NCI-H524 treated with DMSO at 0.1 percent for 48 hours (cell line): Measurements from ENCODE around the gene HMGCR.

Experiments used
- DNase-seq: peaks from one replicate; lab custom pipeline; 2025; lab: John Stamatoyannopoulos, UW

HMGCR gene

GRCh38 chr5:75340714-75341478 lies 3.9 kb downstream of the HMGCR start:
- no peak for DNase-seq

GRCh38 chr5:75341934-75342333 lies 4.9 kb downstream of the HMGCR start:
- DNase-seq, result no peak

DNA sequence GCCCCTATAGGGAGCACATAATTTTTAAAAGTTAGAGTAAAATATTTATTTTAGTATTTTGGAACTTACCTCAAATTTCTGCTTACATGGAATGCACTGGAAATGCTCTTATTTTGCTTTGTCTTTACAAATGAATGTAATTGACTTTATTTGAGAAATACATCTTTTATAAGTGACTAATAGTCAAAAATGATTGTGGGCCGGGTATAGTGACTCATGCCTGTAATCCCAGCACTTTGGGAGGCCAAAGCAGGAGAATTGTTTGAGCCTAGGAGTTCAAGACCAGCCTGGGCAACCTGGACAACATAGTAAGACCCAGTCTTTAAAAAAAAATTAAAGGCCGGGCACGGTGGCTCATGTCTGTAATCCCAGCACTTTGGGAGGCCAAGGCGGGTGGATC lies 5.8 kb downstream of the HMGCR start:
- no peak for DNase-seq

DNA sequence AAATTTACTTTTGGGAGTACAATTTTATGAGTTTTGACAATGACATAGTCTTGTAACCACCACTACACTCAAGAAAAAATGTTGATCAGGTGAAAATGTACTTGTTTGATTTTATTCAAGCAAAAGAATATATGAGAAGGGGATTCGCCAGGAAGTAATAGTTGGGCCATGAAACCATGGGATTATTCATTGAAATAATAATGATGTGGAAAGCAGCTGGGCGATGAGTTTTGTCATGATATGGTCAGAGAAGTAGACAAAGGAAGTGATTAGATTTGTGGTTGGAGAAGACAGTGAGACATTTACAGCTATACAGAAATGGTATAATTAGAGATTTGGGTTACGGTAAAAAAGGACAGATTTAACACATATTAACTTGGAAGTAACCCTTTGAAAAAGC lies 11.2 kb downstream of the HMGCR start:
- no peak for DNase-seq

DNA sequence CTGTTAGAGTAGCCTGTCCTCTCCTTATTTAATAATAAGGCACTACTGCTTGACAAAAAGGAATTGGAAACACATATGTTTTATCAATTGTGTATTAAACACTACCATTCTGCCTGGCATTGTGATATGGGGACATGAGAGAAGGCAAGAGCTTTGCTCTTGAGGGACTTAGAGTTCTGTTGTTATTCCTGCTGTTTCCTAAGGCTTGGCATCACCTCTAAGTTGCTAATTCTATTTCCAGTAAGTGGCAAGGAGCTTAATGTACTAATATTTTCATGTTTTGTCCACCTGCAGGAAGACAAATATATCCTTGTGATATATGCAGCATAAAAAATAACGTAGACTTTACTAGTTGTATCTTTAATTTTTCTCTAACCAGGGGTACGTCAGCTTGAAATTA lies 12.6 kb downstream of the HMGCR start:
- DNase-seq, result no peak

- DNase-seq, result no peak
Measured at GRCh38 chr5:75351139-75351926, 14.3 kb downstream of the HMGCR start.

DNA sequence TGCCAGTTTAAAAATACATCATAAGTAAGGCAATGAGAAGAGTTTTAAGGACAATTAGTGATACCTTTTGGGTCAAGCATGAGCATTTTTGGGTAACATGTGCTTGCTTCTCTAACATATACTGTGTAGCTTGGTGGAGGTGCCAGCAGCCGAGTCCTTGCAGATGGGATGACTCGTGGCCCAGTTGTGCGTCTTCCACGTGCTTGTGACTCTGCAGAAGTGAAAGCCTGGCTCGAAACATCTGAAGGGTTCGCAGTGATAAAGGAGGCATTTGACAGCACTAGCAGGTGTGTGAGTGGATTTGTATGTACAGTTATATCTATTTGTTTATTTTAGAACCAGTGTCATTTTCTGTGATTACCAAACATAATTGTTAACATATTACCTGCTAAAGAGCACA lies 18.2 kb downstream of the HMGCR start:
- no peak for DNase-seq

- DNase-seq, result no peak
Measured at GRCh38 chr5:75356719-75357118, 19.7 kb downstream of the HMGCR start.

- no peak for DNase-seq
Measured at GRCh38 chr5:75358117-75358516, 21.1 kb downstream of the HMGCR start.

GRCh38 chr5:75361310-75361709 lies 24.3 kb downstream of the HMGCR start:
- no peak for DNase-seq

DNA sequence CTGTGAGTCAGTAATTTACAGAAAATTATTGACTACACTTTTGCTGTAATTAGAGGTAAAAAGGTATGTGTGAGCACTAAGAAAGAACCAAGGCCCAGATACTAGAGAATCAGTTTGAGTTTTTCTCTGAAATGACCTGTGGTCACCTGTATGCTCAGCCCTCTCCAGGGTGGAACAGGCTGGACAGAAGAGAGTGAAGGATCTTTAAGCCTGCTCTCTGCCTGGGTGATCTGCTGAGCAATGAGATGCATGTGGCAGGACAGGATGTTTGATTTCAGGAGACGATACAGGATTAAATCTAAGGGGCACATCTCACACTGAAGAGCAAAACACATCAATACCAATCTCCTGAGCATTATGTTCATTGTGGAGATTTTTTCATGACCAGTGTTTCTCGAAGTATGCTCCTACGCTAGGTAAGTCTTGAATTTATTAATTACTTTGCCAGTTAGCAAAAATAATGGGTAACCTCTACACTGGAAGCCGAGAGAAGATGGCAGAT lies 25.5 kb downstream of the HMGCR start:
- no peak for DNase-seq

DNA sequence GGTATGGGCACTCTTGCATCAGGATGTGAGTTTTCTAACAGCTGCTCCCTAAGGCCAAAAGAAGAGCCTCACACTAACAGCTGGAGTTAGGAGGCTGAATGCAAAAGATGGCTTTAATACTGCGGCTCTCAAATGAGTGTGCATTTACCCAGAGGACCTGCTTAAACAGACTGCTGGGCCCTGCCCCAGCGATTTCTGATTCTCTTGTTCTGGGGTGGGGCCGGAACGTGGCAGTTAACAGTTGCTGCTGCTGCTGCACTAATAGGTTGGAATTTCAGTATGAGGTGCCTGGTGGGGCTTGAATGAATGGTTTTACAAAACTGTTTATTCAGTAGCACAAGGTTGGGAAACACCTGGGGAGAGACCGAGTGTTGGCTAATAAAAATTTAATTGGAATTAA lies 26.1 kb downstream of the HMGCR start:
- no peak for DNase-seq

DNA sequence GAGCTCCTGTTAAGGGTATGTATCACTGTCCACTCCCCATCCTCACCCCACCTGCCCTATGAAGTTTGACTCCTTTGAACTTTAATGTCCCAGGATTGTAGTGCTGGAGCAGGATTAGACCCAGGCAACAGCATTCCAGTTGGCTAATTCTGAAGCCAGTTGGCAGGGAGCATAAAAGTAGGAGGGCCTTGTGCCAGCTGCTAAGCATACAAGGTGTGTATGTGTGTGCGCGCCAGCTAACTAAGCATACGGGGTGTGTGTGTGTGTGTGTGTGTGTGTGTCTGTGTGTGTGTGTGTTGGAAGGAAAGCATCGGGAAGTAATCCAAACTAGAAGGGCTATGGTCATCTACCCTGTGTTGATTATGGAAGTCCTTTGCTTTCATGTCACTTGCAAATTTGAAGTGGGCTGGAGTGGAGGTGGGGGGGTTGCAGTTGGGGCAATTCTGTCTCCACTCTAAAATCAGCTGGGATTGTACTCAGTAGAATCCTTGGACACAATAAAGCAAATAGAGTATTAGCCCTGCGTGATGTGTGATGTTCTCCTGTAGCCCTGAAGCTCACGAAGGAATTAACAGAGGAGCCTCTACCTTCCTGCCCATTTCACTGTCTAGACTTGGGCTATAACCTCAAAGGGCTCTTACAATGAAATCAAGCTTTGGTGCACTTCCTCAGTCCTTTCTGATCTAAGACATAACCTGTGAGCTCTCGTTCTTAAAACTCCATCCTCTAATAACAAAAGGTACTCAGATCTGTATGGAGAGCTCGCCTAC lies 26.9 kb downstream of the HMGCR start:
- DNase-seq, result no peak

DNA sequence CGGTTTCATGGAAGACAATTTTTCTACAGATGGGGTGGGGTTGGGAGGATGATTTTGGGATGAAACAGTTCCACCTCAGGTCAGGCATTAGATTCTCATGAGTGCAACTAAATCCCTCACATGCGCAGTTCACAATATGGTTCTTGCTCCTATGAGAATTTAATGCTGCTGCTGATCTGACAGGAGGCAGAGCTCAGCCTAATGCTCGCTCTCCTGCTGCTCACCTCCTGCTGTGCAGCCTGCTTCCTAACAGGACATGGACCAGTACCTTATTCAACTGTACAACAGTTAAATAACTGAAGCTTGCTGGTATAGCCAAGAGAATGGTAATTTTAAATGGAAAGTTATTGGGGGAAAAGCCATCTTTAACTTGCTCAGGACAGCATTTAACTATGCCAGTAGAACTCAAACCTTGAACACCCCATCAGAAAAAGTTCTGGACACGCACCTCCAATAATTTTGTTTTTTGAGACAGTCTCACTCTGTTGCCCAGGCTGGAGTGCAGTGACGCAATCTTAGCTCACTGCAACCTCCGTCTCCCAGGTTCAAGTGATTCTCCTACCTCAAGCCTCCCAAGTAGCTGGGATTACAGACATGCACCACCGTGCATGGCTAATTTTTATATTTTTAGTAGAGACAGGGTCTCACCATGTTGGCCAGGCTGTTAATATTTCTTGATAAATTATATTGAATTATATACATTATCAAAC lies 27.7 kb downstream of the HMGCR start:
- no peak for DNase-seq

DNA sequence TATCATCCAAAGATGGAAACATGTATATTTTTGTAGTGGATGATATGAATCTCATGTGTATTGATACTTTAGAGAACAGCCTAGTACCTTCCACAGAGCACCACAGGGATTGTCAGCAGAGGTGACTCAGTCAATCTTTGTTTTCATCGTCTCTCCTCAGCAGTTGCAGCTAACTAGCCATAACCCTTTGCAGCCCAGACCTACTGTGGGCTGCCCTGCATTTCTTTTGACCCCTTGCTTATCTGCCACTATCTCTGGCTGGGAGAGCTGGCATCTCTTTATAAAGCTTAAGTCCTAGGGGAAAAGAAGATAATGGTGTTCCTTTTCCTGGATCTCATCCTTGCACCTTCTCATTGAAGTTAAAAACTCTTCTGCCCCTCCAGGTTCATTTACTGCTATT lies 28.7 kb downstream of the HMGCR start:
- DNase-seq, result no peak

DNA sequence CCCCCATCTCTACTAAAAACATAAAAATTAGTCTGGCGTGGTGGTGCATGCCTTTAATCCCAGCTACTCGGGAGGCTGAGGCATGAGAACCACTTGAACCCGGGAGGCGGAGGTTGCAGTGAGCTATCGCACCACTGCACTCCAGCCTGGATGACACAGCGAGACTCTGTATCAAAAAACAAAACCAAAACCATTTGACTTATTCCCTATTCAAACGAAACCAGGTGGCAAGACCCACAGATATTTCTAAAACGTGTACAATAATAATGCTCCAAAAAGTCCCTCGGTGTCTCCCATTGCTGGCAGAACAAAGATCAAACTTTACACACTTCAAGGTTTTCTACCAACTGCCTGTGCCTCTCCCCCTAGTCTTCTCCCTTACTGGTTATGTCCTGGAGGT lies 29.8 kb downstream of the HMGCR start:
- no peak for DNase-seq

DNA sequence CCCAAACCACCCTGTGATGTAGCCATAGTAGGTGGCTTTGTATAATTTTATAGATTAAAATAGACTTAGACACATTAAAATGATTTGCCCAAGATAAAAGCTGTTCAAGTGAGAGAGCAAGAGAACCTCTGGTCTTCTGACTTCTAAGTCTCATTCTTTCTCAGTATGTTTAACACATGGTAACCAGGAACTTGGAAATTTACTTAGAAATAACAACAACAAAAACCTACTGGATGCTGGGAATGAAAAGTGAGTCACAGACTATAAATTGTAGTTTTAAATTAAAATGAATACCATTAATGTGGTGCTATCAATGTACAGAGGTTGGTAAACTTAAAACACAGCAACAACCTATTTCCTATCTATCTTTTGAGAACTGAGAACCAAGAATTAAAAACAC lies 30.4 kb downstream of the HMGCR start:
- DNase-seq, result no peak

- no peak for DNase-seq
Measured at GRCh38 chr5:75368391-75368790, 31.4 kb downstream of the HMGCR start.

DNA sequence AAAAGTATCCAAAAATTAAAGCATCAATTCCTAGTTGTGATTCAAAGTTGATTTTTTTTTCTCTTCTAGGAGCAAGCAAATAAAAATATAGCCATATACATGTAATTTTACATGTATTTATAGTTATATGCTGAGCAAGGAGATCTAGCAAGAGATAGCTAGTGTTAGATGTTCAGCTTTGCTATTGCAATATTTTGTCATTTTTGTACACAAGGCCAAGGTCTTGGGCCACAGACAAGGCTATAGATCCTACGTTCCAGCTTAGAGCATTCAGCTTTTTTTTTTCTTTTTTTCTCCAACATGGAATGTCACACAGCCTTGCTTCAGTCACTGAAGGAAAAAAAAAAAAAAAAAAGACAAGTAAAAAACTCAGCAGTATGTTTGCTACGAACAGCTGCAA lies 36.8 kb downstream of the HMGCR start:
- DNase-seq, result no peak

- DNase-seq, result no peak
Measured at GRCh38 chr5:75374394-75374814, 37.4 kb downstream of the HMGCR start.

DNA sequence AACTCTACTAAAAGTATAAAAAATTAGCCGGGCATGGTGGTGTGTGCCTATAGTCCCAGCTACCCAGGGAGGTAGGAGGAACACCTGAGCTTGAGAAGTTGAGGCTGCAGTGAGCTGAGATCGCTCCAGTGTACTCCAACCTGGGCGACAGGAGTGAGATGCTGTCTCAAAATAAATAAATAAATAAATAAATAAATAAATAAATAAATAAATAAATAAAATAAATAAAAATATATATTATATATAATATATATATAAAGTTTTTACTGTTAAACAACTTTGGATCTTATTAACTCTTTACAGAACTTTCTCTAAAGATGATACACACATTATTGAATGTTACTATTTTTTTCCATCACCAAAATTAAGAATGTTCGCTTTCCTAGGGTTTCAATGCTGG lies 38.4 kb downstream of the HMGCR start:
- DNase-seq, result no peak

GRCh38 chr5:75380099-75380498 lies 43.1 kb downstream of the HMGCR start:
- DNase-seq, result no peak
